HepG2 (cell line): ENCODE measurements around the gene RAD9A. TPM values are rescaled to one million over a fixed set of nuclear protein-coding genes. Genes with fewer than 3 reads are reported as not detected.

Source experiments
- ATAD3A ChIP-seq: sonication (generic); formaldehyde crosslinking; IDR thresholded peaks from 2 replicates; pipeline ENCODE4 v1.4.0; 2020; ENCODE audit warnings: missing genetic modification reagents
- FIP1L1 ChIP-seq: fragments of 200-400 bp; formaldehyde crosslinking; IDR thresholded peaks from 2 replicates; pipeline ENCODE4 v1.6.1; 2018; ENCODE audit warnings: low read depth, mild to moderate bottlenecking, low read length, moderate library complexity, borderline replicate concordance; ENCODE audit not compliant: insufficient read depth
- FOXJ3 ChIP-seq: sonication (generic); formaldehyde crosslinking; IDR thresholded peaks from 2 replicates; pipeline ENCODE4 v1.4.0; 2020; ENCODE audit warnings: missing genetic modification reagents, mild to moderate bottlenecking, borderline replicate concordance
- GATAD1 ChIP-seq: IDR thresholded peaks from 2 replicates; pipeline ENCODE4 v1.6.1; 2016; ENCODE audit warnings: missing genetic modification reagents, missing compliant biosample characterization
- HMGXB4 ChIP-seq, 2 experiments: sonication (generic) in 1 of 2; formaldehyde crosslinking in 1 of 2; IDR thresholded peaks; 2 replicates each; pipeline versions ENCODE4 v1.4.0 to v1.6.1; 2018 to 2020; ENCODE audit warnings: missing genetic modification reagents in 2 of 2, borderline replicate concordance in 1 of 2, low read depth in 1 of 2, mild to moderate bottlenecking in 1 of 2, missing biosample characterization in 1 of 2
- NR2F6 ChIP-seq, 2 experiments: IDR thresholded peaks; 2 replicates each; pipeline ENCODE4 v1.6.1; 2016; ENCODE audit warnings: antibody characterized with exemption in 1 of 2, mild to moderate bottlenecking in 1 of 2
- NR3C1 ChIP-seq: sonication (generic); formaldehyde crosslinking; IDR thresholded peaks from 2 replicates; pipeline ENCODE4 v1.4.0; 2020; ENCODE audit warnings: missing genetic modification reagents
- RFX5 ChIP-seq: IDR thresholded peaks from 2 replicates; pipeline ENCODE4 v1.6.1; 2011; ENCODE audit warnings: low read depth, low read length, improper control_type of control experiment
- TBL1XR1 ChIP-seq: fragments of 150-350 bp; IDR thresholded peaks from 2 replicates; pipeline ENCODE4 v1.6.1; 2014; ENCODE audit warnings: borderline replicate concordance, low read length; ENCODE audit not compliant: partially characterized antibody
- USF2 ChIP-seq, 2 experiments: sonication (generic) in 1 of 2; formaldehyde crosslinking in 1 of 2; IDR thresholded peaks; 2 replicates each; pipeline versions ENCODE4 v1.5.1 to v1.6.1; 2011 to 2020; ENCODE audit warnings: borderline replicate concordance in 1 of 2, low read depth in 1 of 2, low read length in 1 of 2, mild to moderate bottlenecking in 1 of 2, missing genetic modification reagents in 1 of 2, moderate library complexity in 1 of 2
- ZFP90 ChIP-seq: sonication (generic); formaldehyde crosslinking; IDR thresholded peaks from 2 replicates; pipeline ENCODE4 v1.8.0; 2022; ENCODE audit warnings: missing genetic modification reagents, mild to moderate bottlenecking, inconsistent platforms, borderline replicate concordance
- ZNF160 ChIP-seq: sonication (generic); formaldehyde crosslinking; IDR thresholded peaks from 2 replicates; pipeline ENCODE4 v1.8.0; 2022; ENCODE audit warnings: mild to moderate bottlenecking, inconsistent platforms, missing genetic modification reagents
- ZNF281 ChIP-seq: sonication (generic); formaldehyde crosslinking; IDR thresholded peaks from 2 replicates; pipeline ENCODE4 v1.4.0; 2020; ENCODE audit warnings: missing genetic modification reagents, borderline replicate concordance
- ZNF296 ChIP-seq: sonication (generic); formaldehyde crosslinking; conservative IDR thresholded peaks from 2 replicates; pipeline ENCODE4 v1.5.0; 2020; ENCODE audit warnings: mild to moderate bottlenecking, missing genetic modification reagents
- ZNF543 ChIP-seq: sonication (generic); formaldehyde crosslinking; IDR thresholded peaks from 2 replicates; pipeline ENCODE4 v1.4.0; 2020; ENCODE audit warnings: mild to moderate bottlenecking, missing genetic modification reagents
- ZNF564 ChIP-seq: sonication (generic); formaldehyde crosslinking; IDR thresholded peaks from 2 replicates; pipeline ENCODE4 v1.8.1; 2023; ENCODE audit warnings: mild to moderate bottlenecking, missing genetic modification reagents
- ZNF589 ChIP-seq: sonication (generic); formaldehyde crosslinking; conservative IDR thresholded peaks from 2 replicates; pipeline ENCODE4 v1.8.0; 2022; ENCODE audit warnings: mild to moderate bottlenecking, moderate library complexity, missing genetic modification reagents
- ZNF674 ChIP-seq: sonication (generic); formaldehyde crosslinking; IDR thresholded peaks from 2 replicates; pipeline ENCODE4 v1.5.0; 2020; ENCODE audit warnings: low read depth, mild to moderate bottlenecking, missing genetic modification reagents
- ZNF777 ChIP-seq: sonication (generic); formaldehyde crosslinking; IDR thresholded peaks from 2 replicates; pipeline ENCODE4 v1.4.0; 2020; ENCODE audit warnings: missing genetic modification reagents
- ZNF878 ChIP-seq: sonication (generic); formaldehyde crosslinking; IDR thresholded peaks from 2 replicates; pipeline ENCODE4 v1.8.1; 2023; ENCODE audit warnings: mild to moderate bottlenecking, missing genetic modification reagents, moderate library complexity
- ZNF879 ChIP-seq: sonication (generic); formaldehyde crosslinking; IDR thresholded peaks from 2 replicates; pipeline ENCODE4 v1.8.1; 2023; ENCODE audit warnings: missing genetic modification reagents
- polyA plus RNA-seq, 8 experiments: library from polyadenylated mRNA; depleted of rRNA in 3 of 8; stranded (reverse) in 7 of 8; unstranded in 1 of 8; fragments of >200 nt; fragmentation: Illumina TruSeq in 4 of 8; extraction: Trizol in 4 of 8; gene quantifications; 2 replicates each; pipeline versions ENCODE4 v1.2.1 to v1.2.3, GENCODE V29; 2011 to 2016; ENCODE audit warnings: low read depth in 4 of 8, missing spikeins in 1 of 8, mixed read lengths in 1 of 8; ENCODE audit not compliant: insufficient read depth in 1 of 8
- total RNA-seq, 5 experiments: library from RNA; depleted of rRNA; stranded (reverse); fragments of >200 nt; fragmentation: Illumina TruSeq; extraction: Trizol; gene quantifications; 2 replicates each; pipeline ENCODE4 v1.2.3, GENCODE V29; 2016; ENCODE audit warnings: low read depth in 1 of 5
- TF ChIP-seq, protein P1 (sequence below): sonication (generic); formaldehyde crosslinking; IDR thresholded peaks from 2 replicates; pipeline ENCODE4 v1.4.0; 2020; ENCODE audit warnings: missing genetic modification reagents

Gene RAD9A
- total and polyA plus RNA-seq, 2 of the 13 experiments (the other 11 are each of a cell fraction or from before 2014, with no cell fraction given) = 10.1 to 15.7 TPM

DNA sequence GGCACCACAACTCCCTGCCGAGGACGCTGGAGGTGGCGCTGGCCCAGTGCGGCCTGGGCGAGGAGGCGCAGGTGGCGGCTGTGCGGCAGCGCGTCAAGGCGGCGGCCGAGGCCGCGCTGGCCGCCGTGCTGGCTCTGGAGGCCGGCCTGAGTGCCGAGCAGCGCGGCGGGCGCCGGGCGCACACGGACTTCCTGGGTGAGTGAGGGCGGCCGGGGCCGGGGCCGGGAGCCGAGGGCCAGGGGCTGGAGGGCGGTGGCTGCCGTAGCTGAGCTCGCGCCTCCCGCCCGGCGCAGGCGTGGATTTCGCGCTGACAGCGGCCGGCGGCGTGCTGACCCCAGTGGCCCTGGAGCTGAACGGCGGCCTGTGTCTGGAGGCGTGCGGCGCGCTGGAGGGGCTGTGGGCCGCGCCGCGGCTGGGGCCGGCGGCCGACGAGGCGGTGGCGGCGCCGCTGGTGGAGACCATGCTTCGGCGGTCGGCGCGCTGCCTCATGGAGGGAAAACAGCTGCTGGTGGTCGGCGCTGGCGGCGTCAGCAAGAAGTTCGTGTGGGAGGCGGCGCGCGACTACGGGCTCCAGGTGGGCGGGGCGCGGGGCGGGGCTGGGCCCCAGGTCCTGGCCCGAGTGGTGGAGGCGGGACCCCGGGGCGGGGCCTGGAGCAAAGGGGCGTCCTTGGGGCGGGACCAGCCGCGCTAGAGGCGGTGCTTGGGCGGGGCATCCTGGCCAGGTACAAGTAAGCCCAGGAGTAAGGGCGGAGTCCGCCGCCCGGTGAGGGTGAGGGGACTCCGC lies 29.1 kb downstream of the RAD9A start (continued):
- TF ChIP-seq, protein P1, sequence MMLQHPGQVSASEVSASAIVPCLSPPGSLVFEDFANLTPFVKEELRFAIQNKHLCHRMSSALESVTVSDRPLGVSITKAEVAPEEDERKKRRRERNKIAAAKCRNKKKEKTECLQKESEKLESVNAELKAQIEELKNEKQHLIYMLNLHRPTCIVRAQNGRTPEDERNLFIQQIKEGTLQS = no peak
- TF ChIP-seq GATAD1 (CRISPR knock-in tag) (no peak), HMGXB4 (CRISPR knock-in tag; IDR thresholded peaks at IDR 0.05; ENCODE audit: borderline replicate concordance in 1 of 2, low read depth in 1 of 2) (no peak), ZNF589 (no peak), NR2F6 (IDR thresholded peaks at IDR 0.05) (no peak), NR2F6 (CRISPR knock-in tag; IDR thresholded peaks at IDR 0.05) (no peak), ZNF878 (no peak), ATAD3A (CRISPR knock-in tag) (no peak), ZNF564 (CRISPR knock-in tag) (peak; percentile 49; the same call in 1 of the 2 replicates), ZNF160 (CRISPR knock-in tag) (0 out of 2 replicates have a peak, but pooled peaks have one; percentile 21), FIP1L1 (no peak), FOXJ3 (CRISPR knock-in tag) (no peak), ZNF281 (CRISPR knock-in tag) (no peak), ZNF674 (CRISPR knock-in tag) (peak; percentile 63; the same call in 1 of the 2 replicates), ZFP90 (CRISPR knock-in tag) (0 out of 2 replicates have a peak, but pooled peaks have one; percentile 21), RFX5 (no peak), NR3C1 (CRISPR knock-in tag) (no peak), ZNF879 (no peak), TBL1XR1 (no peak), ZNF777 (peak; percentile 52; the same call in 1 of the 2 replicates), ZNF543 (CRISPR knock-in tag) (no peak), USF2 (IDR thresholded peaks at IDR 0.05; ENCODE audit: low read depth, low read length) (no peak), USF2 (CRISPR knock-in tag; IDR thresholded peaks at IDR 0.05; ENCODE audit: borderline replicate concordance) (no peak), ZNF296 (CRISPR knock-in tag) (no peak)
